Activated naive CD4-positive, alpha-beta T cell (primary cell): ENCODE results near the gene GOLGA8S.
"Not testable (repeated sequence)": the region's sequence is repeated elsewhere in the genome, so short reads cannot be mapped to it uniquely, and the experiment has no call there.

Source experiments
- DNase-seq, 4 experiments: peaks; one replicate each; lab custom pipeline; 2025; lab: John Stamatoyannopoulos, UW

The GOLGA8S gene

DNA sequence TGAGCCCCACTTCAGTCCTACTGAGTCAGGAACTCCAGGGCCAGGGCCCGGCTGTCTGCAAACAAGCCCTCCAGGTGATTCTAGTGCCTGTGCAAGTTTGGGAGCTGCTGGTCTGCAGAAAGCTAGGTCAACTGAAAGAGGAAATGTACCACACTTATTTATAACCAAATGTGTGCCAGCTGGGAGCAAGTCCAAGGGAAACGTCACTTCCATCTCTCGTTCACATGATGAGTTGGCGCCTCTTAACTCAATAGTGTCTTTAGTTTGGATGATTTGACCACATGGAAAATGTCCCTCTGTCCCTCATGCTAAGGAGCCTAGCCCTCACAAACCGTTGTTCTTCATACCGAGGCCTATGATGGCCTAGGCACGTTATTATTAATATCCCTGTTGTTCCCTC, 43.2 kb downstream of the GOLGA8S start:
- no peak for DNase-seq

DNA sequence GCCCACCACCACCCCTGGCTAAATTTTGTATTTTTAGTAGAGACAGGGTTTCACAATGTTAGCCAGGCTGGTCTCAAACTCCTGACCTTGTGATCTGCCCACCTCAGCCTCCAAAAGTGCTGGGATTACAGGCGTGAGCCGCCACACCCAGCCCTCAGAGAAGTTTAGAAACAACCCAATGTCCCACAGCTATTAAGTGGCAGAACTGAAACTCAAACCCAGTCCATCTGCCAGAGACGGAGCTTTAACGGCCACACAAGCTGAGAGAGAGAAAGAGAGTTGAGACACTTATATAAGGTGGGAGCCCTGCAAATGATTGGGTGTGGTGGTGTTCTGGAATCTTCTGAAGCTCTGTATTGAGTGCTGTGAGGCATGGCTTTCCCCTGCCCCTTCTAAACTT, 43.8 kb downstream of the GOLGA8S start:
- DNase-seq = not testable (repeated sequence)

DNA sequence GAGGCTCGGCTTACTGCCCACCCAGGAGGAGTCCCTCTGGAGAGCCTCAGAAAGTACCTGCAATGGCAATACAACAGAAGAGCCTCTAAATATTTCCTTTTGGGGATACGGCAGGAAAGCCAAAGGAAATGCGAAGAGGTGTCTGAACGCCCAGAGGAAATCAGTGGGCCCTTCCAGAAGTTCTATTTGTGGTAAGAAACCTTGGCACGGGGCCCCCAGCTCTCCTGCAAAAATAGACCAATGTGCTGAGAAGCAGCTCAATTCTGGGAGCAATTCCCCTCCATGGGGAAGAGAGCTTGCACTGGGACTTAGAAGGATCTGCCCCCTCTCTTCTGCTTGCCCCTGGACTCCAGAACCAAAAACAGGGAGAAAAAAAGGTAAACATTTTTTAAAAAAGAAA, 44.7 kb downstream of the GOLGA8S start:
- not testable (repeated sequence) for DNase-seq

DNA sequence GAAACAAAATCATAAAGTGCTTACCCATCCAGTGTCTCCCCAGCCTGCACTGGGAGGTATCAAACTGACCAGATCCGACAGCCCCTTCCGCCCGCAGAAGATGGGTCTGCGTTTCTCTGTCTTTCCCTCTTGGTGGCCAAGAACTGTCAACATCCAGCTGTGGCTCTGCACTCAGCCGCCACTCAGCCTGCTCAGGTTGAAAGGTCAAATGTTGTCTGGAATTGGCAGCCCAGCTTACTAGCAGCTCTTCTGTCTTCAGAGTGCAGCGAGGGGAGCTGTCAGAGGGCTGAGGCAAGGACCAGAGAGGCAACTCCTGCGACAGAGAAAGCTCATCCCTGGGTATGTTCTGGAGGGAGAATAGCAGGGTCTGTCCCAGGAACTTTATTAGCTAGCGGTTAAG, 47.1 kb downstream of the GOLGA8S start:
- DNase-seq = no peak

DNA sequence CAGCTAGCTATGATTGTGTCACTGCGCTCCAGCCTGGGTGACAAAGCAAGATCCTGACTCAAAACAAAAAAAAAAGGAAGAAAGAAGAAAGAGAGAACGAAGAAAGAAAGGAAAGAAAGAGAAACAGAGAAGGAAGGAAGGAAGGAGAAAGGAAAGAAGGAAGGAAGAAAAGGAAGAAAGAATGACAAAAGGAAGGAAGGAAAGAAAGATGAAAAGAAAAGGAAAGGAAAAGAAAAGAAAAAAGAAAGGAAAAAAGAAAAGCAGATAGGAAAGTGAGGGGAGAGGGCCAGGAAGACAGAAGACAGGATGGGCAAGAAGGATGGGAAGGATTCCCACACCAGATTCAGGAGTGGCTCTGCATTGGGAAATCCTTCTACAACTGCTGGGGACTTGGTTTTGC, 47.6 kb downstream of the GOLGA8S start:
- no peak for DNase-seq

DNA sequence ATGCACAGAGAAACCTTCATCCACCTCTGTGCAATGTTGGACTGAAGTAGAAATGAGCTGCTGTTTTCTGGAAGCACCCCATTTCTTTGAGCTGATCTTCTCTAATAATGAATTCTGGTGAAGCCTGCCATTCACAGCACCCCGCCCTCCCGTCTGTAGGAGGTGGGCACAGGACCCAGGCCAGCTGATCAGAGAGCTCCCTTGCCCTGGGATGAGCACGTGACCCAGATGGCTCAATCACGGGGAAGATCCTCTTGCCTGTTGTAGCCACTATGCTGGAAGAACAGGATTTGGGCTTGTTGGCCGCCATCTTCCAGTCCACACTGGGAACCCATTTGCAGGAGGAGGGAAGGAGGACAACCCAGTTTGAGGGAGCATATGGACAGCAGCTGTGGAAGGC, 48.0 kb downstream of the GOLGA8S start:
- DNase-seq = no peak

DNA sequence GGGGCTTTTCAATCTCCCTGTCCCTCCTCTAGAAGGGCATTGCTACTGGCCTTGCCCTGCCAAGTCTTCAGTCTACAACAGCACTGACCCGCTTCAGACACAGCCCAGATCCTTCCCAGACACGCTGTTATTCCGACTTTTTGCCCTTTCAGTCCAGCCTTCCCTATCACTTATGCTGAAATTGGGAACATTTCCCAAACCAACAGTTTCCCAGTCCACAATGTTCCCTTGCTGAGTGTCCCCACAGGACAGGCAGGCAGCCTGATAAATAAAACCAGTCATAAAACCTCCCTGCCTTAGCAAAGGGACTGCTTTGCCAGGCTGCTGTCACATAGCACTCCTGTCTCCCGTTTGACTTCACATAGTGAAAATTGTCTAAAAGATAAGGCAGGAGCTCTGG, 49.0 kb downstream of the GOLGA8S start:
- DNase-seq = no peak

DNA sequence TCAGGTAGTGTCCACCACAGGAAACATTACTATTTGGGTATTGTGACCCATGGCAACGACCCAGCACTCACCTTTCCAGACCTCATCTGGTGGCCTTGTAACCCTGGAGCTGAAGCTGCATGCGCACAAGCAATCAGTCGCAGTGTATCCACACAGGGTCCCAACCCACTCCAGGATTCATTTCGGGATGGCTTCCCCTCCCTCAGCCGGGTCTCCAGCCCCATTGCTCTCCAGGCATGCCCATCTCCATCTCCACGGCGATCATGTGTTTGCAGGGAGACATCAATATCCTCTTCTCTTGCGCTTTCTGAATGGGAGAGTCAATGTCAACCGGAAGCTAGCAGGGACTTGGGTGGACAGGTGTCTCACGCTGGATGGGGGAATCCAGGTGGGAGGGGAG, 57.3 kb downstream of the GOLGA8S start:
- DNase-seq = no peak

DNA sequence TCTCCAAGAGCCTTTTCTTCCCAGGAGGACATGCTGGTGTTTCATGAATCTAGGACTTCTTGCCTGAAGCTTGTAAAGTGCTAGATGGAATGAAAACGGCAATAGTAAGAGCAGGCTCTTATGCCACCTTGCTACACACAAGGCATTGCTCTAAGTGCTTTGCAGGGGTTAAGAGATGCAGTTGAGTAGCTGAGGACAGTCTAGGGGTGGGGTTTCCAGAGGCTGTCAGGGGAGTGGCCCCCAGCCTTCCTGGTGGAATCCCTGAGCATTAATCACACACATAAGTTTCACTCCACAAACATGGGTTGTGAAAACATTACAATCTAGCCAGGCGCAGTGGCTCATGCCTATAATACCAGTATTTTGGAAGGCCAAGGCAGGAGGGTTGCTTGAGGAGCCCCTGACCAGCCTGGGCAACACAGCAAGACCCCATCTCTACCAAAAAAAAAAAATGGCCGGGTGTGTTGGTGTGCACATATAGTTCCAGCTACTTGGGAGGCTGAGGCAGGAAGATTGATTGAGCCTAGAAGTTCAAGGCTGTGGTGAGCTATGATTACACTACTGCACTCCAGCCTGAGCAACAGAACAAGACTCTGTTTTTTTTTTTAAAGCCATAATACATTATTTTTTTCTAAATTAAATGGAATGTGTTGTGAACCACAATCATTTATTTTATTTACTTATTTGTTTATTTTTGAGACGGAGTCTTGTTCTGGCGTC, 58.5 kb downstream of the GOLGA8S start:
- DNase-seq = not testable (repeated sequence)
